T-helper 1 cell treated with Interleukin-12 subunit alpha and Interleukin-12 subunit beta and Interleukin-4 antibody, amounts not matched to agents 30 ng/mL and 1 ng/mL, for 36 hours (primary cell): ENCODE results near the gene ITGB5. TPM values are rescaled to one million over a fixed set of nuclear protein-coding genes. Genes with fewer than 3 reads are reported as not detected.

ENCODE experiments used
- intact Hi-C: fragments of 100-400 bp; cut with micrococcal nuclease; formaldehyde crosslinking; loops from one replicate; pipeline ENCODE4 v1.15.1; 2024
- total RNA-seq: library from RNA; stranded (reverse); gene quantifications from 2 replicates; pipeline ENCODE4 v1.2.3, GENCODE V29; 2022

ITGB5 gene
- total RNA-seq, 1 donor from 2014 or later: 0.59 TPM

GRCh38 chr3:124895756-124896155 lies 8.6 kb upstream of the ITGB5 start:
- intact Hi-C loops: no loop called here

DNA sequence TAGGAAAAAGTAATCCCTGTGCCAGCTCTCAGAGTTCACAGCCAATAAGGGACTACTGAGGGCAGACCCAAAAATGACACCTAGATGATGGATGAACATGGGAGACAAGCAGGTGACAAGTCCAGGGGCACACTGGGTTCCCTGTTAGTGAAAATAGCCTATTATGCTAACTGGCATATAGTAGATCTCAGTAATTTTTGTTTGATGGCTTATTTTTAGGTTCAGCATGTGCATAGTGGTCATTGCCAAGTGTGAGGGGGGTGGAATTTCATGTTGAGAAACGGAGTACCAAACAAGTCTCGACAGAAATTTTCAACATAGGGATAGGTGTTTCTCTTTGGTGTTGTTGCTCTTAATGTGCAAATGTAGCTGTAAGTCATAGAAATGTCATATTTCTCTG lies 6.4 kb upstream of the ITGB5 start:
- intact Hi-C loops: no loop called here

DNA sequence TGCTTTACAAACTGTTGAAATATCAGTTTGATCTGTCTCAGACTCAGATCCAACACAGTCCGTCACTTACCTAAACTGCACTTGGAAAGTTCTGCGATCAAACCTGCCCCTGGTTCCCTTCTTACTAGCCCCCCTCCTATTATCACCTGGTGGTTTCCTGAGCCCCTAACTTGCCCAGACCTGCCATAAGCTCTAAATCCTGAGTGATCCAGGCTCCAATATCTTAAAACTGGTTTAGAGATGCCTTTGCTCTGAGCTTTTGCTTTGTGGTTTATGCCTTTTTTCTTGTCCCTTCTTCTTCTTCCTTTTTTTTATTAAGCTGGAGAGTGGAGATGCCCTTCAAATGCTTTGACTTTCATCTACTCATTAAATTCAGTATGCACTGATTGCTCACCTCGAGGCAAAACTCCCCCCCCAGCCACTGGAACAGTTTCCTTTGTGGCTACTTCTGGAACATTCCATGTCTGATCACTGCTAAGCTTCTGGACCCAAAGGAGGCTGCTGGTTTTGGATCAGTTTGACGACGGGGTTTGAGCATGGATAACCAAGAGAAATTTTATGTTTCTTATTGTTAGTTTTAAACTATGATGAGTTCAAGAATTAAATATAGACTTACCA lies 3.5 kb upstream of the ITGB5 start:
- intact Hi-C loops: no loop called here

DNA sequence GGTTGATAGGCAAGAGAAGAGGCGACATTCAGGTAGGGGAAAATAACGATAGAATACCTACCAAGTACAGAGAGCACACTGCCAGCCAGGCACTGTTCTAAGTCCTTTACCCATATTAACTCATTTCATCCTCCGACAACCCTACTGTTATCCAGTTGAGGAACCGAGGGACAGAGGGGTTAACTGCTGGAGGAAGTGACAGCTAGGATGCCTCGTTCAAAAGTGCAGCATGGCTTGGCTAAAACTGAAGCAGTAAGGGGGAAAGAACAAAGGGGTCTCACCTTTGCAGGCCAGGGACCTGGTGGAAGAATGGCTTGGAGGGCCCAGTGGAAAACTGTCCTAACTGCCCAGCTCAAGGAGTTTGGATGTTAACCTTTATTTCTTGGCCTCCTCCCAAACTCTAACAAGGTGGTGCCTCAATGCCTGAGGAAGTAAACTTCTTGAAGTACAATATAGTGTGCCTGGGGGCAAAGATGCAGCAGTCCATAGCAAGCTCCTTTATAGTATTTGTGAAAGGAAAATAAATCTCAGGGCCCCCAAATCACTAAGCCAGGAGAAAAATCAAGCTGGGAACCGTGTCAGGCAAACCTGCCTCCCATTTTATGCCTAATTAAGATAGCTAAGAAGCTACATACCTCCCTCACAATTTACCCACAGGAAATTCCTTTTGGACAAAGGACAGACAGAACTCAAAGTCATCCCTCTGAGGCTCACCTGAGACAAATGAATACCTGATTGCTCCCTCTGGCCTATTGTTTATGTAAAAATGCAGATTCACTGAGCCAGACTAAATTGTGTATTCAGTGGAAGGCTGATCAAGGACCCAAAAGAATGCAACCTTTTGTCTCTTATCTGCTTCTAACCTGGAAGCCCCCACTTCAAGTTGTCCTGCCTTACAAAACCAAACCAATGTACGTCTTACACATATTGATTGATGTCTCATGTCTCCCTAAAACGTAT lies 1.6 kb upstream of the ITGB5 start:
- intact Hi-C loops: loop anchor here (5.0 kb wide), 1 partner anchor 254 kb away; no protein-coding TSS in a partner anchor

DNA sequence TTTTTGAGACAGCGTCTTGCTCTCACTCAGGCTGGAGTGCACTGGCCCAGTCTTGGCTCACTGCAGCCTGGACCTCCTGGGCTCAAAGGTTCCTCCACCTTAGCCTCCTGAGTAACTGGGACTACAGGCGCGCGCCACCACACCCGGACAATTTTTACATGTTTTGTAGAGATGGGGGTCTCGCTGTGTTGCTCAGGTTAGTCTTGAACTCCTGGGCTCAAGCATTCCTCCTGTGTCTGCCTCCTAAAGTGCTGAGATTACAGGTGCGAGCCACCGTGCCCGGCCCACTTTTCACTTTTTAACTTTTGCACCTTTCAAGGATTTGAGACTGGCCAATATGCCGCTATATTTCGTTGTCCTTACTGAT lies 750 bp upstream of the ITGB5 start:
- intact Hi-C loops: loop anchor here (5.0 kb wide), 1 partner anchor 254 kb away; no protein-coding TSS in a partner anchor

DNA sequence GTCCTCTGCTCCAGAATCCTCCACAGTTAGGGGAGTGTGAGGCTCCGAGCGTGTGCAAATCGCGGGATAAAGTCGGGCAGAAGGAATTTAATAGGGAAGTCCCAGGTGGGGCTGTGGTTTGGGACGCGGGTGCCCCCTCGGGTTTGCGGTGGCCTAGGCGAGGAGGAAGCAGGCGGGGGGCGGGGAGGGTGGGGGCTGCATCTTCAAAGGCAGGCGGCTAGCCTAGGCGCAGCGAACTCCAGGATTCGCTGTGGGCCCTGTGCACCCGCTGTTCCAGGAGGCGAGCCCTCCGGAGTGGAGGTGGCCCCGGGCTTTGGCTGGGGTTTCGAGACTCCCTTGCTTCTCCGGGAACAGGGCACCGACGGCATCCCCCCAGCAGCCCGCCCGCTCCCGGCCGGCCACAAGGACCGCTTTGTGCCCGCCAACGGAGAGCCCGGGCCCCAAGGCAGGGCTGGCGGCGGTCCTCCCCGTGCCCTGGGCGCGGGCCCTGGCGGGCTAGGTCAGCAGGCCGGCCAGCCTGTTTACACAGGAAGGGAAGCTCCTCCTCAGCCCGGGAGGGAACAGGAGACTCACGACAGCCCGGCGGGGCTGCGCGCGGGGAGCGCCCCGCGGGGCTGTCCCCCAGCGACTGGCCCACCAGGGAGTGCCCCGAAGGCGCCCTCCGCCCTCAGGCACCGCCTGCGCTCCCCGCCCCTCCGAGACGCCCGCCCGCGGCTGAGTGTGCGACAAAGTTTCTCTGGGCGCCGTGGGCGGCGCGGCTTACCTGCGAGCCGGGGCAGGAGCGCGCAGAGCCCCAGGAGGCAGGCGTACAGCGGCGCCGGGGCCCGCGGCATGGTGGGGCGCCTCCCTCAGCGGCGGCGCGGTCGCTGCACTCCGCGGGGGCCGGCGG lies 753 bp downstream of the ITGB5 start:
- intact Hi-C loops: loop anchor here (5.0 kb wide), 1 partner anchor 256 kb away; no protein-coding TSS in a partner anchor

GRCh38 chr3:124885466-124886167 lies 1.5 kb downstream of the ITGB5 start:
- intact Hi-C loops: loop anchor here (5.0 kb wide), 1 partner anchor 257 kb away; no protein-coding TSS in a partner anchor

GRCh38 chr3:124884474-124885101 lies 2.6 kb downstream of the ITGB5 start:
- intact Hi-C loops: loop anchor here (5.0 kb wide), 1 partner anchor 258 kb away; no protein-coding TSS in a partner anchor

- intact Hi-C loops: no loop called here
Measured at GRCh38 chr3:124883766-124884473, 3.2 kb downstream of the ITGB5 start.

DNA sequence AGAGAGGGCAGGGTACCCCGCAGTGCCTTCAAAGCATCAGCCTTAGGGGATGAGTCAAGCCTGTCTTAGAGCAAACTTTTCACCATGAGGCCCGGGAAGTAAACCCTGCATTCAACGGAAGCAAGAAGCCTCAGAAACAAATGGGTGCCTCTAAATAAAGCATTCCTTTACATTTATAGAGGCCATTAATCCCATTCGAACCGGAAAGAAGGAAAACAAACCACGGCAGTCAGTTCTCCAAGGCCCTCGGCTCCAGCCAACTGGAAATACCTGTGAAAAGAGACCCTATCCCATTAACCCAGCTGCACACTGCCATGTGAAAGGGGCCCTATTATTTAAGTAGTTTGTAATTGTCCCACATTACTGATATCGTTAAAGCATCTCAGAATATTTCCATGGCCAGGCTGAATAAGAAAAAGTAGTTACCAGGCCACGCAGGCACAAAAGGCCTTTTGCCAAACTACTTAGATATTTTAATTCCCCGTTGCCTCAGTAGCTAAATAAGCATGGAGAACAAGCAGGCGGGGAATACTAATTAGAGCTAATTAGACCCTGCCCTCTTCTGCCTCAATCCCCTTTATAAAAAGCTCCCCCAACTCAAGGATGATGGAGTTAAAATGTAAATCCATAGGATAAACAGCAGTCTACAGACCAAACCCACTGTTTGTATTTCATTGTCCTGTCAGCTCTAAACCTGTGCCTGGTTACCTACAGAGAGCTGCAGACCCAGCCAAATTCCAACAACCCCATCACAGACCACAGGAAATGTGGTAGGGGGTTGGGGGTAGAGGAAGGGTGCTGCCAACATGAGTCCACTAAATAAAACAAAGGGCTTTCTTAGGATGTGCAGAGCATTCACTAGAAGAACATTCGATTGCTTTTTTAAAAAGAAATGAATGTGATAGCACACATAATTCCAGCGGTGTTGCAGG lies 4.1 kb downstream of the ITGB5 start:
- intact Hi-C loops: no loop called here

GRCh38 chr3:124881976-124882697 lies 5.0 kb downstream of the ITGB5 start:
- intact Hi-C loops: no loop called here

DNA sequence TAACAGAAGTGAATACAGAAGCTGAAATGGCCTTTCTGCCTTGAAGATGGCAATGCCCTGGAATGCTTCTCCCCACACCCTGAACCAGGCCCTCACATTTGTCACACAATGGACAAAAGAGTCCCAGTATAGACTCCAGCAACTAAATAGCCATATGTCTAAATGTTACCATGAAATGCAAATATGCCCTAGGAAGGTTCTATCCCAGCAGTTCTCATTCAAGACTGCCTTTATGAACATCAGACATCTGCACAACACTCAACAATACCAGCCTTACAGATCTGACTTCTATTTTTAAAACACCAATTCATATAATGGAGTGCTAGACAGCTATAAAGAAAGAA lies 7.9 kb downstream of the ITGB5 start:
- intact Hi-C loops: no loop called here

- intact Hi-C loops: no loop called here
Measured at GRCh38 chr3:124878561-124879336, 8.4 kb downstream of the ITGB5 start.

- intact Hi-C loops: no loop called here
Measured at GRCh38 chr3:124877674-124878073, 9.5 kb downstream of the ITGB5 start.

DNA sequence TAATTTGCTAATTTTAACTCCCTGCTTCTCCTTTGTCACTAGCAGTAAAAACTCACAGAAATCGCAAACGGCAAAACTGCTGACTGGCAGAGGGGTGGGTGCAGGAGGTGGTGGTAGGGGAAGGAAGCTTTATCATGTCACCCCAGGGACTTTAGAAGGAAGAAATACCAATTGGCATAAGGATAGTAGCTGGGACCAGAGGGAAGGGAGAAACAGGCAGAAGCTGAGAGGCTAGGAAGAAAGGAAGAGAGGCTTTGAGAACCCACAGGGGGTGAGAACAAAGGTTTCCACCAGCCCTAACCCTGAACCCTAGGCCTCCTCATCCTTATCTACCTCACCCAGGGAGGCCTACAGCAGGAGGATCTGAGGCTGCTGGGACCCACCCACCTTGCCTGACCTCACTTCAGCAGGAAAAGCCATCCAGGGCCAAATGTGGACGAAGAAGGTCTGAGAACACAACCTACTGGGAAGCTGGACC lies 10.7 kb downstream of the ITGB5 start:
- intact Hi-C loops: no loop called here

DNA sequence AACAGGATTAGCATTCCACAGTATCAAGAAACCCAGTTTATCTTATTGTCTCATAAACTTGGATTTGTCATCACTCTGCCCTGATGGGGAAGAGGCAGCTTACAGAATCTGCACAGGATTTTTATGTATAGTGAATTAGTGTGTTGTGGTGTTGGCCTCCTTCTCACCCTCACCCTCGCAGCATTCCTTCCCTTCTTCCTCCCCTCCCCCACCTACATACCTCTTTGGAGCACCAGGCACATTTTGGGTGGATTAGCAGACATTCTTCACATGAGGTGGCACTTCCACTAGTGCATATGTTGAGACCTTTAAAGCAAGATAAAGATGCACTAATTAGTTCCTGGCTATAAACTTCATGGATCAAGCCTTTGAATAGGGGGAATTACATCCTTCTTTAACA lies 13.9 kb downstream of the ITGB5 start:
- intact Hi-C loops: no loop called here

DNA sequence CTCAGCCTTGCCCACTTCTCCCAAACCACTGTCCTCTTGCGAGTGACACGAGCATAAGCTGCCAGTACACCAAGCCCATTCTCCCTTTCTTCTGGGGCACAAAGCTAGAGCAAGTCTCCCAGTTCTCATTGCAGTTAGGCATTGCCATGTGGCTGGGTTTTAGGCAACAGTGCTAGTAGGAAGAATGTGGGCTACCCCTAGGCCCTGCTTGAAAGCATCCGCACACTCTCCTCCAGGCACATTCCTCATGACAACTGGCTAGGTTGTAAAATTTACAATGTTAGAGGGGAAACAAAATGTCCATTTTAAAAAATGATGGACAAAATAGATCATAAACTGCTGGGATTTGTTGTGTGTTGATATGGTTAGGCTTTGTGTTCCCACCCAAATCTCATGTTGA lies 19.7 kb downstream of the ITGB5 start:
- intact Hi-C loops: no loop called here
